H1 (cell line): ENCODE measurements around the gene CACNG1. TPM values are rescaled to one million over a fixed set of nuclear protein-coding genes. Genes with fewer than 3 reads are reported as not detected.

Experiments
- CTCF ChIA-PET: fragments of 300-600 bp; sonication (Branson Sonifier 250); formaldehyde crosslinking; loops from one replicate; lab custom pipeline; 2021; ENCODE audit not compliant: partially characterized antibody; lab: Charles Lee
- POLR2A ChIA-PET: fragments of 300-600 bp; sonication (Branson Sonifier 250); formaldehyde crosslinking; loops from one replicate; lab custom pipeline; 2021; ENCODE audit warnings: inconsistent platforms; ENCODE audit not compliant: partially characterized antibody; lab: Charles Lee
- DNase-seq, 2 experiments: peaks; one replicate each; pipeline versions ENCODE4 v3.0.0 to v3.0.0-alpha.2; 2010 to 2022; ENCODE audit warnings: low spot score in 2 of 2, low read depth in 1 of 2, mixed read lengths in 1 of 2
- FAIRE-seq: peaks from 2 replicates; lab custom pipeline; 2011; peaks lifted over from hg19 to GRCh38; lab: Jason Lieb, UNC
- H2AFZ ChIP-seq: 2 replicates; pipeline ENCODE4 v1.8.1; 2012; ENCODE audit warnings: low read length, inconsistent platforms
- H2AK5ac ChIP-seq: 2 replicates; pipeline ENCODE4 v1.6.1; 2013; ENCODE audit warnings: low read depth, low read length
- H2BK120ac ChIP-seq: replicated peaks from 2 replicates; pipeline ENCODE3; 2013; ENCODE audit warnings: low read depth, low read length, inconsistent platforms
- H2BK12ac ChIP-seq: 2 replicates; pipeline ENCODE4 v1.6.1; 2013; ENCODE audit warnings: low read depth, low read length
- H2BK15ac ChIP-seq: 2 replicates; pipeline ENCODE4 v1.6.1; 2013; ENCODE audit warnings: low read length
- H2BK20ac ChIP-seq: 2 replicates; pipeline ENCODE4 v1.6.1; 2013; ENCODE audit warnings: low read length
- H2BK5ac ChIP-seq: 2 replicates; pipeline ENCODE4 v1.6.1; 2013; ENCODE audit warnings: low read depth, low read length
- H3K14ac ChIP-seq: 2 replicates; pipeline ENCODE4 v1.6.1; 2013; ENCODE audit warnings: inconsistent platforms; ENCODE audit not compliant: insufficient read length
- H3K18ac ChIP-seq: 2 replicates; pipeline ENCODE4 v1.6.1; 2013; ENCODE audit warnings: low read length; ENCODE audit errors: extremely low read depth
- H3K23ac ChIP-seq: 2 replicates; pipeline ENCODE4 v1.6.1; 2013; ENCODE audit warnings: inconsistent platforms; ENCODE audit not compliant: insufficient read length
- H3K23me2 ChIP-seq: 2 replicates; pipeline ENCODE4 v1.6.1; 2013; ENCODE audit warnings: low read depth, low read length
- H3K27ac ChIP-seq: 2 replicates; pipeline ENCODE4 v1.6.1; 2011; ENCODE audit warnings: low read depth, low read length, inconsistent platforms
- H3K27me3 ChIP-seq, 4 experiments: replicated peaks in 1 of 4; 1 replicate in 1 of 4; 2 replicates in 3 of 4; pipeline versions ENCODE4 v1.6.1 to v1.8.1; 2011 to 2013; ENCODE audit warnings: low read length in 3 of 4, mild to moderate bottlenecking in 3 of 4, inconsistent platforms in 2 of 4, mixed read lengths in 2 of 4, moderate library complexity in 1 of 4; ENCODE audit not compliant: control insufficient read depth in 3 of 4, insufficient read depth in 3 of 4; ENCODE audit errors: extremely low read depth in 1 of 4
- H3K36me3 ChIP-seq, 4 experiments: 2 replicates each; pipeline versions ENCODE4 v1.6.1 to v1.8.1; 2011 to 2013; ENCODE audit warnings: mild to moderate bottlenecking in 4 of 4, low read length in 3 of 4, moderate library complexity in 2 of 4, control low read depth in 1 of 4, inconsistent platforms in 1 of 4; ENCODE audit not compliant: insufficient read depth in 4 of 4, control insufficient read depth in 2 of 4
- H3K4ac ChIP-seq: replicated peaks from 2 replicates; pipeline ENCODE3; 2013; ENCODE audit warnings: low read length, low read depth, mixed read lengths, inconsistent platforms; ENCODE audit not compliant: insufficient read length
- H3K4me1 ChIP-seq, 4 experiments: replicated peaks in 1 of 4; 1 replicate in 1 of 4; 2 replicates in 3 of 4; pipeline versions ENCODE4 v1.6.1 to v1.8.1; 2011 to 2013; ENCODE audit warnings: low read length in 3 of 4, inconsistent platforms in 2 of 4, mixed read lengths in 1 of 4; ENCODE audit not compliant: insufficient read depth in 4 of 4, control insufficient read depth in 3 of 4
- H3K4me2 ChIP-seq, 2 experiments: 2 replicates each; pipeline versions ENCODE4 v1.6.1 to v1.8.1; 2011 to 2013; ENCODE audit warnings: low read depth in 2 of 2, low read length in 2 of 2, control low read depth in 1 of 2, inconsistent platforms in 1 of 2, mild to moderate bottlenecking in 1 of 2; ENCODE audit not compliant: insufficient read depth in 1 of 2
- H3K4me3 ChIP-seq, 4 experiments: fragments of 200-600, 300-600 bp in 1 of 4; sonication (generic), shearing (Covaris generic), sonication (Bioruptor Twin) in 1 of 4; 2 replicates each; pipeline versions ENCODE4 v1.5.1 to v1.8.1; 2011 to 2016; ENCODE audit warnings: low read length in 4 of 4, low read depth in 3 of 4, control low read depth in 2 of 4, inconsistent platforms in 2 of 4, mild to moderate bottlenecking in 2 of 4, mixed read lengths in 1 of 4, moderate library complexity in 1 of 4; ENCODE audit not compliant: insufficient read depth in 2 of 4; ENCODE audit errors: extremely low read depth in 1 of 4
- H3K56ac ChIP-seq: replicated peaks from 2 replicates; pipeline ENCODE3; 2013; ENCODE audit warnings: low read depth, mild to moderate bottlenecking, mixed read lengths, low read length, inconsistent platforms; ENCODE audit not compliant: insufficient read length
- H3K79me1 ChIP-seq: 2 replicates; pipeline ENCODE4 v1.6.1; 2013; ENCODE audit warnings: low read depth, low read length, control low read depth
- H3K79me2 ChIP-seq, 2 experiments: 2 replicates each; pipeline versions ENCODE4 v1.6.1 to v1.8.1; 2012 to 2013; ENCODE audit warnings: low read length in 2 of 2, mild to moderate bottlenecking in 2 of 2, inconsistent platforms in 1 of 2; ENCODE audit not compliant: insufficient read depth in 2 of 2, control insufficient read depth in 1 of 2
- H3K9ac ChIP-seq, 4 experiments: replicated peaks in 1 of 4; 1 replicate in 1 of 4; 2 replicates in 3 of 4; pipeline versions ENCODE4 v1.6.1 to v1.8.1; 2011 to 2013; ENCODE audit warnings: low read depth in 3 of 4, low read length in 3 of 4, control low read depth in 2 of 4, mild to moderate bottlenecking in 2 of 4, moderate library complexity in 2 of 4, inconsistent platforms in 1 of 4; ENCODE audit errors: extremely low read depth in 1 of 4
- H3K9me3 ChIP-seq, 2 experiments: 2 replicates each; pipeline versions ENCODE4 v1.6.1 to v1.8.1; 2012 to 2013; ENCODE audit warnings: mild to moderate bottlenecking in 2 of 2, moderate library complexity in 2 of 2, control low read depth in 1 of 2, inconsistent platforms in 1 of 2, low read depth in 1 of 2, low read length in 1 of 2, mixed read lengths in 1 of 2; ENCODE audit not compliant: insufficient read depth in 2 of 2
- H4K20me1 ChIP-seq, 2 experiments: replicated peaks in 1 of 2; 2 replicates each; pipeline versions ENCODE3 to v1.8.1; 2011 to 2013; ENCODE audit warnings: inconsistent platforms in 2 of 2, low read length in 2 of 2, mild to moderate bottlenecking in 1 of 2; ENCODE audit not compliant: insufficient read depth in 2 of 2, control insufficient read depth in 1 of 2
- H4K5ac ChIP-seq: 2 replicates; pipeline ENCODE4 v1.6.1; 2013; ENCODE audit warnings: low read length, low read depth, mixed read lengths, inconsistent platforms; ENCODE audit not compliant: insufficient read length
- H4K8ac ChIP-seq: 2 replicates; pipeline ENCODE4 v1.8.0; 2013; ENCODE audit warnings: mild to moderate bottlenecking, moderate library complexity, low read length, inconsistent platforms; ENCODE audit not compliant: insufficient read depth; ENCODE audit errors: extremely low read depth
- H4K91ac ChIP-seq: replicated peaks from 2 replicates; pipeline ENCODE3; 2013; ENCODE audit warnings: low read length, mixed read lengths, inconsistent platforms; ENCODE audit not compliant: insufficient read length
- CEBPB ChIP-seq: IDR thresholded peaks from 2 replicates; pipeline ENCODE4 v1.6.1; 2012; ENCODE audit warnings: low read depth, low read length
- EZH2 ChIP-seq: fragments of 200-600 bp; sonication (generic); IDR thresholded peaks from 2 replicates; pipeline ENCODE4 v1.7.1; 2012; ENCODE audit warnings: low read depth, mild to moderate bottlenecking, moderate library complexity, low read length, inconsistent platforms; ENCODE audit not compliant: severe bottlenecking
- GTF2F1 ChIP-seq: IDR thresholded peaks from 2 replicates; pipeline ENCODE4 v1.6.1; 2012; ENCODE audit warnings: low read depth, low read length, improper control_type of control experiment, borderline replicate concordance
- JUN ChIP-seq: IDR thresholded peaks from 2 replicates; pipeline ENCODE4 v1.6.1; 2011; ENCODE audit warnings: low read depth, mild to moderate bottlenecking, improper control_type of control experiment, low read length
- POLR2A ChIP-seq, 2 experiments: IDR thresholded peaks; 1 replicate in 1 of 2; 2 replicates in 1 of 2; pipeline ENCODE4 v1.6.1; 2011; ENCODE audit warnings: low read depth in 2 of 2, low read length in 2 of 2, mild to moderate bottlenecking in 2 of 2; ENCODE audit errors: control extremely low read depth in 1 of 2
- SAP30 ChIP-seq: fragments of 300-600 bp; sonication (generic); IDR thresholded peaks from 2 replicates; pipeline ENCODE4 v1.7.1; 2012; ENCODE audit warnings: low read length, moderate library complexity, mild to moderate bottlenecking, inconsistent platforms; ENCODE audit not compliant: insufficient read depth, insufficient replicate concordance
- SRF ChIP-seq: IDR thresholded peaks from 2 replicates; pipeline ENCODE4 v1.6.1; 2011; ENCODE audit warnings: mild to moderate bottlenecking, low read depth, low read length, moderate library complexity
- WGBS, 2 experiments: shearing (Covaris generic) in 1 of 2; methylation state at CpG; one replicate each; pipeline versions ENCODE4 v1.1.6 to v1.1.7; 2013 to 2015; ENCODE audit warnings: low lambda C conversion rate in 2 of 2, mixed read lengths in 2 of 2, inconsistent platforms in 1 of 2, low coverage in 1 of 2, missing lambda C conversion rate in 1 of 2; ENCODE audit not compliant: insufficient replicate concordance in 2 of 2, insufficient coverage in 1 of 2, insufficient read length in 1 of 2; ENCODE audit errors: extremely low coverage in 1 of 2, missing lambda C conversion rate in 1 of 2; 5-methylcytosine and 5-hydroxymethylcytosine counted together
- polyA plus RNA-seq, 7 experiments: library from polyadenylated mRNA; depleted of rRNA in 3 of 7; stranded (reverse) in 5 of 7; unstranded in 2 of 7; fragments of >200 nt in 5 of 7; fragments of 200-250 nt in 2 of 7; gene quantifications; 1 replicate in 5 of 7; 2 replicates in 1 of 7; 4 replicates in 1 of 7; pipeline versions ENCODE4 v1.2.1 to v1.2.3, GENCODE V29; 2011 to 2013; ENCODE audit warnings: missing spikeins in 2 of 7, mixed read lengths in 2 of 7
- total RNA-seq: library from RNA; stranded (reverse); fragmentation: NEBNext Ultra II Directional; extraction: Animal tissue kit (Norgen Biotek cat#: 25700); gene quantifications from 2 replicates; pipeline ENCODE4 v1.2.1, GENCODE V29; 2021

The CACNG1 gene
- total and polyA plus RNA-seq, 2 of the 8 experiments (the other 6 are each of a cell fraction or from before 2014, with no cell fraction given) = not detected

DNA sequence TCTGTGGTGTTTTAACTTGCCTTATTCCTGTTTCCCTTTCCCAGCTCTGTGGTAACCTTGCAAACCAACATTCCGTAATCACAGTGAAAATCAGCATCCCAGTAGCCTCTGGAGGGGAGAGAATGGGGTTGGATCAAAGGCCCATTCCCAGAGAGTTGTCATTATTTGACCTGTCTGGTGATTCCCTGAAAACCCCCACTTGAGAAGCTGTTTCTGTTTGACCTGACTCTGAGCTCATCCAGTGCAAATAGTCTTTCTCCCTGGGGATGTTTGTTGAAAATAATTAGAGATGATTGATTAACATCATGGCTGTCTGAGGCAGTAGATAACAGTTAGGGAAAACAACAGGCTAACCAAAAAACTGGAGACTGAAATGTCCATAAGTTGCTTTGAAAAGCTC, 3.0 kb downstream of the CACNG1 start:
- no peak overlapping the region for H2BK120ac ChIP-seq
- ChIA-PET POLR2A (no interaction called here), CTCF (no interaction called here)
- H2BK12ac ChIP-seq = no peak overlapping the region
- no peaks in the 10 kb centered on the region for H3K79me1 ChIP-seq
- H3K18ac ChIP-seq = no peak overlapping the region
- H2BK15ac ChIP-seq = no peak overlapping the region
- no peak overlapping the region for H3K56ac ChIP-seq
- no peak overlapping the region for H3K27ac ChIP-seq
- H2AK5ac ChIP-seq = no peak overlapping the region
- H2BK20ac ChIP-seq = no peak overlapping the region
- H2AFZ ChIP-seq = no peak overlapping the region
- no peaks in the 10 kb centered on the region for H3K79me2 ChIP-seq
- no peak overlapping the region for H3K23ac ChIP-seq
- H4K91ac ChIP-seq = no peak overlapping the region
- no peaks in the 10 kb centered on the region for H3K27me3 ChIP-seq
- no peaks in the 10 kb centered on the region for H3K4me1 ChIP-seq
- 100% methylated on average over 1 of the region's 1 CpG; no CpG with 5 or more reads in 1 of the 2 experiments for WGBS, 2 experiments
- H3K4ac ChIP-seq = no peak overlapping the region
- H3K14ac ChIP-seq = no peak overlapping the region
- FAIRE-seq = no peak
- H3K9ac ChIP-seq = no peak overlapping the region
- no peaks in the 10 kb centered on the region; a peak in 1 of 8 replicates for H3K36me3 ChIP-seq
- H3K4me2 ChIP-seq = no peak overlapping the region
- no peak overlapping the region for H4K5ac ChIP-seq
- H2BK5ac ChIP-seq = no peak overlapping the region
- H3K4me3 ChIP-seq = no peak overlapping the region
- no peaks in the 10 kb centered on the region for H4K20me1 ChIP-seq
- no peak overlapping the region for H4K8ac ChIP-seq
- H3K9me3 ChIP-seq = peaks cover 7 to 16% of the 10 kb centered on the region in 2 experiments; a peak in 2 of 4 replicates
- no peaks in the 10 kb centered on the region for H3K23me2 ChIP-seq
- no peak for DNase-seq
- TF ChIP-seq POLR2A (IDR thresholded peaks at IDR 0.05; ENCODE audit: control extremely low read depth in 1 of 2, low read depth in 2 of 2, low read length in 2 of 2) (no peak), CEBPB (no peak), SRF (no peak), JUN (no peak), GTF2F1 (no peak), SAP30 (no peak), EZH2 (no peak)
